NK-92 (cell line): ENCODE results near the gene FBXO15.

Experiments
- DNase-seq: peaks from one replicate; lab custom pipeline; 2025; ENCODE audit not compliant: unreplicated experiment; lab: John Stamatoyannopoulos, UW

FBXO15 gene

GRCh38 chr18:74115046-74115445, 32.6 kb downstream of the FBXO15 start:
- no peak for DNase-seq

- no peak for DNase-seq
Measured at GRCh38 chr18:74114116-74114515, 33.5 kb downstream of the FBXO15 start.

GRCh38 chr18:74113711-74114110, 33.9 kb downstream of the FBXO15 start:
- DNase-seq: no peak

GRCh38 chr18:74110976-74111375, 36.7 kb downstream of the FBXO15 start:
- DNase-seq: no peak

GRCh38 chr18:74110149-74110548, 37.5 kb downstream of the FBXO15 start:
- no peak for DNase-seq

GRCh38 chr18:74108460-74108859, 39.2 kb downstream of the FBXO15 start:
- no peak for DNase-seq

GRCh38 chr18:74097803-74098202, 49.8 kb downstream of the FBXO15 start:
- DNase-seq: no peak

GRCh38 chr18:74092922-74093321, 54.7 kb downstream of the FBXO15 start:
- no peak for DNase-seq

GRCh38 chr18:74084184-74084855, 63.3 kb downstream of the FBXO15 start:
- no peak for DNase-seq

- DNase-seq: no peak
Measured at GRCh38 chr18:74083557-74083952, 64.1 kb downstream of the FBXO15 start.

- no peak for DNase-seq
Measured at GRCh38 chr18:74082742-74083556, 64.7 kb downstream of the FBXO15 start.

GRCh38 chr18:74081966-74082741, 65.5 kb downstream of the FBXO15 start:
- DNase-seq: no peak

- DNase-seq: no peak
Measured at GRCh38 chr18:74078257-74078656, 69.4 kb downstream of the FBXO15 start.

GRCh38 chr18:74074668-74075564, 72.7 kb downstream of the FBXO15 start:
- DNase-seq: no peak

- no peak for DNase-seq
Measured at GRCh38 chr18:74073957-74074667, 73.5 kb downstream of the FBXO15 start.

- no peak for DNase-seq
Measured at GRCh38 chr18:74069178-74070050, 78.2 kb downstream of the FBXO15 start.

GRCh38 chr18:74068296-74068695, 79.3 kb downstream of the FBXO15 start:
- no peak for DNase-seq

- no peak for DNase-seq
Measured at GRCh38 chr18:74066018-74066417, 81.6 kb downstream of the FBXO15 start.

GRCh38 chr18:74065366-74065765, 82.3 kb downstream of the FBXO15 start:
- DNase-seq: no peak
